ENCODE results near the gene EIF4E2. TPM values are rescaled to one million over a fixed set of nuclear protein-coding genes. Genes with fewer than 3 reads are reported as not detected.
A peak's percentile ranks its signal among the peaks of the same experiment; 100 is the strongest.

EIF4E2 gene
- total and polyA plus RNA-seq, 7 experiments from 2014 or later = 51.9 to 77.6 (median 61.6) TPM

GRCh38 chr2:232571026-232571474, 20.6 kb downstream of the EIF4E2 start:
- intact Hi-C loops (cut with micrococcal nuclease) = no loop called here
- no peaks in the 10 kb centered on the region for H3K27me3 Mint-ChIP-seq
- H3K9me3 Mint-ChIP-seq = no peaks in the 10 kb centered on the region
- ATAC-seq (no peak), DNase-seq (no peak)
- CTCF ChIA-PET = no interaction called here
- H3K4me3 ChIP-seq (ENCODE audit: low read length) = no peak overlapping the region
- H3K4me1 ChIP-seq (ENCODE audit: control insufficient read depth in 2 of 2, insufficient read depth in 2 of 2, low read length in 2 of 2) = no peaks in the 10 kb centered on the region
- peak overlapping the region in 1 of 9 donors; percentile 62 for H3K27ac Mint-ChIP-seq
- peaks cover 18 to 91% (median 32%) of the 10 kb centered on the region in 3 experiments for H3K36me3 ChIP-seq (ENCODE audit: control insufficient read depth in 2 of 3, insufficient read depth in 3 of 3, low read length in 3 of 3)
- H3K27ac ChIP-seq (ENCODE audit: low read depth, low read length) = no peak overlapping the region
- no peak overlapping the region for H3K4me3 Mint-ChIP-seq
- H3K36me3 Mint-ChIP-seq = peaks cover 20 to 78% (median 45%) of the 10 kb centered on the region in 5 donors
- H3K9me3 ChIP-seq (ENCODE audit: control insufficient read depth in 2 of 3, low read length in 3 of 3) = no peaks in the 10 kb centered on the region
- POLR2A ChIA-PET = no interaction called here
- peaks cover 0 to 7% (median 0%) of the 10 kb centered on the region in 7 donors for H3K4me1 Mint-ChIP-seq
- no peaks in the 10 kb centered on the region for H3K27me3 ChIP-seq (ENCODE audit: control insufficient read depth in 2 of 2, insufficient read depth in 2 of 2, low read length in 2 of 2)

DNA sequence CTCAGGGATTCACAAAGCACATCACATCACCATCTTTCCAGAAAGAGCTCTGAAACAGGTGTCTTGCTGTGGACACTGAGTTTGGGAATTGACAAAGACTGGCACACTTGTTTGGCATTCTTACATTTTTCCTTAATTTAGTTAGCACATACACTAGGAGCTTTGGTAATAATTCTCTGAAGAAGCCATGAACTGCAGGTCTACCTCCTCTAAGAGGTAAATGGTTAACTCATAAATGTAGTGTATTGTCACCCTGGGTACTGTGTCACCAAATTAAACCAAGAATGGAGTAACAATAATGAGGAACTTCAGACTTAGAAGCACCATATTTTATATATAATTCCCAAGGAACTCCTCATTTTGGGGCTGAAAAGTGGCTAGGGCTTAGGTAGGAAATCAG, 22.6 kb downstream of the EIF4E2 start:
- Histone ChIP-seq H3K36me3 (ENCODE audit: control insufficient read depth in 2 of 3, insufficient read depth in 3 of 3, low read length in 3 of 3) (peaks cover 4 to 71% (median 18%) of the 10 kb centered on the region in 3 experiments), H3K27me3 (ENCODE audit: control insufficient read depth in 2 of 2, insufficient read depth in 2 of 2, low read length in 2 of 2) (no peaks in the 10 kb centered on the region), H3K27ac (ENCODE audit: low read depth, low read length) (no peak overlapping the region), H3K4me1 (ENCODE audit: control insufficient read depth in 2 of 2, insufficient read depth in 2 of 2, low read length in 2 of 2) (no peaks in the 10 kb centered on the region), H3K9me3 (ENCODE audit: control insufficient read depth in 2 of 3, low read length in 3 of 3) (no peaks in the 10 kb centered on the region), H3K4me3 (ENCODE audit: low read length) (no peak overlapping the region)
- ChIA-PET POLR2A (no interaction called here), CTCF (no interaction called here)
- H3K27ac Mint-ChIP-seq = no peak overlapping the region
- DNase-seq (no peak), ATAC-seq (no peak)
- H3K27me3 Mint-ChIP-seq = no peaks in the 10 kb centered on the region
- no peak overlapping the region for H3K4me3 Mint-ChIP-seq
- peaks cover 10 to 73% (median 36%) of the 10 kb centered on the region in 5 donors for H3K36me3 Mint-ChIP-seq
- H3K9me3 Mint-ChIP-seq = no peaks in the 10 kb centered on the region
- no peaks in the 10 kb centered on the region for H3K4me1 Mint-ChIP-seq
- intact Hi-C loops (cut with micrococcal nuclease) = no loop called here

DNA sequence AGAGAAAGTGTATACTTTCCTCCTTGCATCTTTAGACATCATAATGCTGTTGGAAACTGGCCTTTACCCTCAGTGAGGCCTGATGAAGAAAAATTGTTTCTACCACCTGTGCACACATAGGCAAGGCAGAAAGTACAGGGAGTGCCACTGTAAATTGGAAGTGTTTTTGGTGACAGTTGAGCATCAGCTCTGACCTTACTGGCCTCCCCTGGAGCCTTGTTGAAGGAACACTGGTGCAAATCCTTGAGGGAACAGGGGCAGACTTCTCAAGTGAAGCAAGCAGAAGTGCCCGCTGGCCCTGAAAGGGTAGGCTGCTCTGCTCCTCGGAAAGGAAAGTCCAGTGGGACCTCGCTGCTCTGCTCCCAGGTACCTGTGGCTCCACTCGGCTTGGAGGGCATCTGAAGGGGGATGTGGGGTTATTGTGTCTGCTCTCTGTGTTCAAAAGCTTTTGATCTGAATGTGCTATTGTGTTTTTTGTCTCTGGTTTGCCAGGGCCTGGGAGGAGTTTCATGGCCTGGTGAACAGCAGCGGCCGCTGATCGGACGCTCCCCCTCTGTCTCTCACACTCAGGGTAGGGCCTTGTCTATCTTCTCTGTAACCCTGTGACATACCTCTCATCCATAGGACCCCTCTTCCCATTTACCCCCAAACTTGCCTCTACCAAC, 23.4 kb downstream of the EIF4E2 start:
- no peaks in the 10 kb centered on the region for H3K9me3 Mint-ChIP-seq
- no peak overlapping the region for H3K4me3 Mint-ChIP-seq
- Histone ChIP-seq H3K9me3 (ENCODE audit: control insufficient read depth in 2 of 3, low read length in 3 of 3) (no peaks in the 10 kb centered on the region), H3K36me3 (ENCODE audit: control insufficient read depth in 2 of 3, insufficient read depth in 3 of 3, low read length in 3 of 3) (peaks cover 4 to 67% (median 13%) of the 10 kb centered on the region in 3 experiments), H3K27ac (ENCODE audit: low read depth, low read length) (no peak overlapping the region), H3K4me3 (ENCODE audit: low read length) (no peak overlapping the region), H3K4me1 (ENCODE audit: control insufficient read depth in 2 of 2, insufficient read depth in 2 of 2, low read length in 2 of 2) (no peaks in the 10 kb centered on the region), H3K27me3 (ENCODE audit: control insufficient read depth in 2 of 2, insufficient read depth in 2 of 2, low read length in 2 of 2) (no peaks in the 10 kb centered on the region)
- intact Hi-C loops (cut with micrococcal nuclease) = no loop called here
- no peak for ATAC-seq
- H3K36me3 Mint-ChIP-seq = peaks cover 10 to 71% (median 35%) of the 10 kb centered on the region in 5 donors
- no peak for DNase-seq
- no peaks in the 10 kb centered on the region for H3K4me1 Mint-ChIP-seq
- ChIA-PET POLR2A (no interaction called here), CTCF (no interaction called here)
- H3K27me3 Mint-ChIP-seq = no peaks in the 10 kb centered on the region
- peak overlapping the region in 2 of 9 donors; percentile 2 to 72 for H3K27ac Mint-ChIP-seq

DNA sequence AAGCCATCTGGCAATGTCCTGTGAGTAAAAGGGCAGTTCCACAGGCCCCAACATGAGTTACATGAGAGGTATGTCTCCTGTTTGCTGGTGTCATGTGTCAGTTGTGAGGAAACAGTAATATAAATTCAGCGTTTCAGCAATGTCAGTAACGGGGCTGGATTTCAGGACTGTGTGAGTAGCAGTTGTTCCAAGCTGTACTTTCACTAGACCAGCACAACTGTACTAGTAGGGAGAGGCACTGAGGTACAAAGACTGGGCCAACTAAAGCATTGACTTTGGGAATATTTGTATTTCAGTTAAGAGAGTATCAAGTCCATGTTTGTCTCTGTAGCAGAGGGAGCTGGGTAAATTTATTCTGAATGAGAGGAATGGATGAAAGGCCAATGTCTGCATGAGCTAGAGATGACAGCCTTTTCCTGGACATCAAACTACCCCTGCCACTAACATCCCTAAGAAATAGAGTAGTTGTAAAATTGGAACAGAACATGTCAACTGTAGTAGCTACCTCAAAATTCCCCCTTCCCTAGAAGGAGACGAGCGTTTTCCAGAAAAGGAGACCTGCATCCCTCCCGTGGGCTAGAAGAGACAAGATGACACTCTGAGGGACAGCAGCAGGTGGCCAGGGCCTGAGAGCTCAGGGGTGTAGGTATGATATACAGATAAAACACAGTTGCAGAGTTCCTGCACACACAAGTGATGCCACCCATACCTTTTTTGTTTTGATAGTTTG, 24.4 kb downstream of the EIF4E2 start:
- H3K36me3 ChIP-seq (ENCODE audit: control insufficient read depth in 2 of 3, insufficient read depth in 3 of 3, low read length in 3 of 3) = peaks cover 4 to 65% (median 9%) of the 10 kb centered on the region in 3 experiments
- intact Hi-C loops (cut with micrococcal nuclease) = no loop called here
- Mint-ChIP-seq H3K27me3 (no peaks in the 10 kb centered on the region), H3K4me3 (no peak overlapping the region), H3K36me3 (peaks cover 7 to 65% (median 28%) of the 10 kb centered on the region in 5 donors), H3K4me1 (peaks cover 0 to under 1% (median 0%) of the 10 kb centered on the region in 7 donors), H3K9me3 (no peaks in the 10 kb centered on the region), H3K27ac (no peak overlapping the region)
- no peaks in the 10 kb centered on the region for H3K9me3 ChIP-seq (ENCODE audit: control insufficient read depth in 2 of 3, low read length in 3 of 3)
- ChIA-PET POLR2A (no interaction called here), CTCF (interaction anchor here (0.6 kb wide), 1 partner anchor 32 kb away, joined by 5 read pairs; no protein-coding TSS in a partner anchor)
- H3K4me3 ChIP-seq (ENCODE audit: low read length) = no peak overlapping the region
- H3K27ac ChIP-seq (ENCODE audit: low read depth, low read length) = no peak overlapping the region
- H3K4me1 ChIP-seq (ENCODE audit: control insufficient read depth in 2 of 2, insufficient read depth in 2 of 2, low read length in 2 of 2) = no peaks in the 10 kb centered on the region
- no peaks in the 10 kb centered on the region for H3K27me3 ChIP-seq (ENCODE audit: control insufficient read depth in 2 of 2, insufficient read depth in 2 of 2, low read length in 2 of 2)
- ATAC-seq = no peak
- no peak for DNase-seq

GRCh38 chr2:232575404-232575746, 24.9 kb downstream of the EIF4E2 start:
- H3K4me1 Mint-ChIP-seq = peaks cover 0 to 6% (median 0%) of the 10 kb centered on the region in 7 donors
- no peaks in the 10 kb centered on the region for H3K9me3 Mint-ChIP-seq
- H3K9me3 ChIP-seq (ENCODE audit: control insufficient read depth in 2 of 3, low read length in 3 of 3) = no peaks in the 10 kb centered on the region
- peaks cover 4 to 64% (median 9%) of the 10 kb centered on the region in 3 experiments for H3K36me3 ChIP-seq (ENCODE audit: control insufficient read depth in 2 of 3, insufficient read depth in 3 of 3, low read length in 3 of 3)
- H3K27me3 ChIP-seq (ENCODE audit: control insufficient read depth in 2 of 2, insufficient read depth in 2 of 2, low read length in 2 of 2) = no peaks in the 10 kb centered on the region
- no peak overlapping the region for H3K27ac ChIP-seq (ENCODE audit: low read depth, low read length)
- H3K27ac Mint-ChIP-seq = no peak overlapping the region
- H3K36me3 Mint-ChIP-seq = peaks cover 8 to 64% (median 27%) of the 10 kb centered on the region in 5 donors
- H3K27me3 Mint-ChIP-seq = no peaks in the 10 kb centered on the region
- ATAC-seq (no peak), DNase-seq (no peak)
- intact Hi-C loops (cut with micrococcal nuclease) = no loop called here
- POLR2A ChIA-PET = no interaction called here
- H3K4me1 ChIP-seq (ENCODE audit: control insufficient read depth in 2 of 2, insufficient read depth in 2 of 2, low read length in 2 of 2) = no peaks in the 10 kb centered on the region
- no peak overlapping the region for H3K4me3 Mint-ChIP-seq
- CTCF ChIA-PET = interaction anchor here (0.6 kb wide), 1 partner anchor 31 kb away, joined by 5 read pairs; no protein-coding TSS in a partner anchor
- H3K4me3 ChIP-seq (ENCODE audit: low read length) = no peak overlapping the region

GRCh38 chr2:232576995-232577394, 26.5 kb downstream of the EIF4E2 start:
- ATAC-seq = no peak
- Histone ChIP-seq H3K27ac (ENCODE audit: low read depth, low read length) (no peak overlapping the region), H3K9me3 (ENCODE audit: control insufficient read depth in 2 of 3, low read length in 3 of 3) (no peaks in the 10 kb centered on the region), H3K36me3 (ENCODE audit: control insufficient read depth in 2 of 3, insufficient read depth in 3 of 3, low read length in 3 of 3) (peaks cover 9 to 68% (median 10%) of the 10 kb centered on the region in 3 experiments), H3K27me3 (ENCODE audit: control insufficient read depth in 2 of 2, insufficient read depth in 2 of 2, low read length in 2 of 2) (no peaks in the 10 kb centered on the region), H3K4me1 (ENCODE audit: control insufficient read depth in 2 of 2, insufficient read depth in 2 of 2, low read length in 2 of 2) (no peaks in the 10 kb centered on the region), H3K4me3 (ENCODE audit: low read length) (no peak overlapping the region)
- no peak for DNase-seq
- peaks cover 0 to 15% (median 0%) of the 10 kb centered on the region in 7 donors for H3K4me1 Mint-ChIP-seq
- no peaks in the 10 kb centered on the region for H3K9me3 Mint-ChIP-seq
- H3K36me3 Mint-ChIP-seq = peaks cover 22 to 71% (median 40%) of the 10 kb centered on the region in 5 donors
- CTCF ChIA-PET = interaction anchor here (0.6 kb wide), 1 partner anchor 29 kb away, joined by 3 read pairs; no protein-coding TSS in a partner anchor
- intact Hi-C loops (cut with micrococcal nuclease) = no loop called here
- POLR2A ChIA-PET = interaction anchor here (0.6 kb wide), 1 partner anchor 738 kb away, joined by 3 read pairs; no protein-coding TSS in a partner anchor
- no peak overlapping the region for H3K27ac Mint-ChIP-seq
- no peaks in the 10 kb centered on the region for H3K27me3 Mint-ChIP-seq
- no peak overlapping the region for H3K4me3 Mint-ChIP-seq
